ENCODE results near the gene ESR2. TPM values are rescaled to one million over a fixed set of nuclear protein-coding genes. Genes with fewer than 3 reads are reported as not detected.
"Not testable (repeated sequence)": the region's sequence is repeated elsewhere in the genome, so short reads cannot be mapped to it uniquely, and the experiment has no call there.

ESR2 gene
- total RNA-seq, 4 donors from 2014 or later, result 0.59 to 2.4 (median 1.5) TPM

DNA sequence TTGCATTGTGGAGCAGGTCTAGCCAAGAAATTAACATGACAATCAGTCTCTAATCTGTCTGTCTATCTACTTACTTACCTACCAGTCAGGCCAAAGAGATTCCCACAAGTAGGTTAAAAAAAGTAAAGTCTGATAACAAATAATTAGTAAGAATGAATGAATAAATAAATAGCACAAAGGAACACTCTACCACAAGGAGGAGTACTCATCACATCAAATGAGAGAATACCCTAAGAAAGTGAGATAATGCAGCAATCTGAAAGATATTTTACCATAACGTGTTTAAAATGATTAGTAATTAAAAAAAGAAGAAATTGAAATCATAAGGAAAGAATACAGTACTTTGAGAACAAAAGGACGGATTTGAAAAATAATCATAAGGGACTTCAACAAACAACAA is 254.1 kb downstream of the ESR2 start:
- Histone ChIP-seq H3K27ac (no peak overlapping the region), H3K4me1 (no peaks in the 10 kb centered on the region), H3K27me3 (no peaks in the 10 kb centered on the region), H3K9me3 (peaks cover 0 to 8% (median 0%) of the 10 kb centered on the region in 4 donors), H3K36me3 (peaks cover 0 to 28% (median 0%) of the 10 kb centered on the region in 3 donors), H3K4me3 (no peak overlapping the region)
- 86 to 90% methylated on average over 2 of the region's 2 CpGs for whole genome bisulfite sequencing, 2 donors
- TF ChIP-seq EP300 (IDR thresholded peaks at IDR 0.05), result no peak
- TF ChIP-seq, protein P1, sequence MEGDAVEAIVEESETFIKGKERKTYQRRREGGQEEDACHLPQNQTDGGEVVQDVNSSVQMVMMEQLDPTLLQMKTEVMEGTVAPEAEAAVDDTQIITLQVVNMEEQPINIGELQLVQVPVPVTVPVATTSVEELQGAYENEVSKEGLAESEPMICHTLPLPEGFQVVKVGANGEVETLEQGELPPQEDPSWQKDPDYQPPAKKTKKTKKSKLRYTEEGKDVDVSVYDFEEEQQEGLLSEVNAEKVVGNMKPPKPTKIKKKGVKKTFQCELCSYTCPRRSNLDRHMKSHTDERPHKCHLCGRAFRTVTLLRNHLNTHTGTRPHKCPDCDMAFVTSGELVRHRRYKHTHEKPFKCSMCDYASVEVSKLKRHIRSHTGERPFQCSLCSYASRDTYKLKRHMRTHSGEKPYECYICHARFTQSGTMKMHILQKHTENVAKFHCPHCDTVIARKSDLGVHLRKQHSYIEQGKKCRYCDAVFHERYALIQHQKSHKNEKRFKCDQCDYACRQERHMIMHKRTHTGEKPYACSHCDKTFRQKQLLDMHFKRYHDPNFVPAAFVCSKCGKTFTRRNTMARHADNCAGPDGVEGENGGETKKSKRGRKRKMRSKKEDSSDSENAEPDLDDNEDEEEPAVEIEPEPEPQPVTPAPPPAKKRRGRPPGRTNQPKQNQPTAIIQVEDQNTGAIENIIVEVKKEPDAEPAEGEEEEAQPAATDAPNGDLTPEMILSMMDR (IDR thresholded peaks at IDR 0.05), result no peak
- TF ChIP-seq POLR2A (IDR thresholded peaks at IDR 0.05), result no peak
- no peak for DNase-seq (ENCODE audit: low spot score in 2 of 2)

DNA sequence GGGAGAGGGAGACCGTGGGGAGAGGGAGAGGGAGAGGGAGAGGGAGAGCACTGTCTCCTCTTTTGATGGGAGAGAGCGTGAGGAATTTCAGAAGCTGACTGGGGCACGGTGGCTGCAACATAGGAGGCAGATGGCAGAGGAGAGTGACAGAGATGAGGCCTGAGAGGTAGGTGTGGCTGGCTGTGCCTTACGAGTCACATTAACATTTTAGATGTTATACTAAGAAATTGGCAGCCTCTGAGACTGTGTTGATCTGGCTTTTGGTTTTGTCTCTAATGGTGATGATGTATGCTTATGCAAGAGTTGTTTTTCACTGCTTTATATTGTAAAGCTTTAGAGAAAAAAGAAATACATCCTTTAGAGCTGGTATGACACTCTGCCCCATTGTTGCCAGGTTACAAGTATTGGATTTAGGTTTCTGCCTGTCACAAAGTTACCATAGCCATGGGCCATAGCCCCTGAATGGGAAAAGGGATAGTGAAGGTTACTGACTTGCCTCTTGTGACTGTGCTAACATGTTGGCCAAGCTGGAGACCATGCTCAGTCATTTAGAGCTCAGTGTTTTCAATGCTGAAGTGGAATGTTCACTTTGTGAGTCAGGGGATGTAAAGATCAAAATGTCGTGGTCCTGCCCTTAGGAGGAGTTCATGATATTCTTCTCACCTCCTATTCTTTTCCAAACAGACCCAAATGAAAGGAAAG is 255.2 kb downstream of the ESR2 start:
- 93 to 95% methylated on average over 5 of the region's 5 CpGs for WGBS, 2 donors
- peaks cover 0 to 8% (median 0%) of the 10 kb centered on the region in 4 donors for H3K9me3 ChIP-seq
- no peaks in the 10 kb centered on the region for H3K27me3 ChIP-seq
- no peaks in the 10 kb centered on the region for H3K4me1 ChIP-seq
- H3K4me3 ChIP-seq, result no peak overlapping the region
- TF ChIP-seq EP300 (IDR thresholded peaks at IDR 0.05) (no peak), POLR2A (IDR thresholded peaks at IDR 0.05) (no peak)
- TF ChIP-seq, protein P1 (IDR thresholded peaks at IDR 0.05), result no peak
- H3K36me3 ChIP-seq, result peaks cover 0 to 26% (median 0%) of the 10 kb centered on the region in 3 donors
- H3K27ac ChIP-seq, result no peak overlapping the region
- DNase-seq (ENCODE audit: low spot score in 2 of 2), result no peak

DNA sequence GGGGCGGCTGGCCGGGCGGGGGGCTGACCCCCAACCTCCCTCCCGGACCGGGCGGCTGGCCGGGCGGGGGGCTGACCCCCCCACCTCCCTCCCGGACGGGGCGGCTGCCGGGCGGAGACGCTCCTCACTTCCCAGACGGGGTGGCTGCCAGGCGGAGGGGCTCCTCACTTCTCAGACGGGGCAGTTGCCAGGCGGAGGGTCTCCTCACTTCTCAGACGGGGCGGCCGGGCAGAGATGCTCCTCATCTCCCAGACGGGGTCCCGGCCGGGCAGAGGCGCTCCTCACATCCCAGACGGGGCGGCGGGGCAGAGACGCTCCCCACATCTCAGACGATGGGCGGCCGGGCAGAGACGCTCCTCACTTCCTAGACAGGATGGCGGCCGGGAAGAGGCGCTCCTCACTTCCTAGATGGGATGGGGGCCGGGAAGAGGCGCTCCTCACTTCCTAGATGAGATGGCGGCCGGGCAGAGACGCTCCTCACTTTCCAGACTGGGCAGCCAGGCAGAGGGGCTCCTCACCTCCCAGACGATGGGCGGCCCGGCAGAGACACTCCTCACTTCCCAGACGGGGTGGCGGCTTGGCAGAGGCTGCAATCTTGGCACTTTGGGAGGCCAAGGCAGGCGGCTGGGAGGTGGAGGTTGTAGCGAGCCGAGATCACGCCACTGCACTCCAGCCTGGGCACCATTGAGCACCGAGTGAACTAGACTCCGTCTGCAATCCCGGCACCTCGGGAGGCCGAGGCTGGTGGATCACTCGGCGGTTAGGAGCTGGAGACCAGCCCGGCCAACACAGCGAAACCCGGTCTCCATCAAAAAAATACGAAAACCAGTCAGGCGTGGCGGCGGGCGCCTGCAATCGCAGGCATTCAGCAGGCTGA is 256.1 kb downstream of the ESR2 start:
- not testable (repeated sequence) for DNase-seq (ENCODE audit: low spot score in 2 of 2); H3K27me3 ChIP-seq; H3K9me3 ChIP-seq; H3K27ac ChIP-seq; H3K4me3 ChIP-seq; H3K4me1 ChIP-seq
- WGBS, 2 donors, result 95 to 97% methylated on average over 50 to 51 of the region's 66 CpGs
- H3K36me3 ChIP-seq, result peaks cover 0 to 17% (median 0%) of the 10 kb centered on the region in 3 donors

DNA sequence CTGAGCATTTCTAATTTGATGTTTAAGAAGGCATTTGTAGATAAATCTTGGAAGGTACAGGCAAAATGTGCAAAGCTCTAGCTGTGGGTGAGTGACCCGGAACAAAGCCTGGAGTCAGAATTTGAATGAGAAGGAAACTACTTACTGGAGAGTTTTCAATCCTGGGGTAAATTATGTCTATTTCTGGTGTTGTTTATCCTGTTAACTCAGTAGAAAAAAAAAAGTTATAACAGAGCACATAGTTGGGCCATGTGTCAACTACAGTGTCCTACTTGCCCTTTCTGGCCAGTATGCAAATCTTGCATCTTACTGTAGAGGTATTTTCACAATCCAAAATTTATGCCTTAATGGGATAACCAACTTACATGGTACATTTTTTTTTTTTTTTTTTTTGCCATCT is 259.0 kb downstream of the ESR2 start:
- no peaks in the 10 kb centered on the region for H3K9me3 ChIP-seq
- 63 to 71% methylated on average over 1 of the region's 1 CpG for WGBS, 2 donors
- H3K27me3 ChIP-seq, result no peaks in the 10 kb centered on the region
- no peak overlapping the region for H3K4me3 ChIP-seq
- TF ChIP-seq, protein P1 (IDR thresholded peaks at IDR 0.05), result no peak
- TF ChIP-seq POLR2A (IDR thresholded peaks at IDR 0.05), result no peak
- no peaks in the 10 kb centered on the region for H3K4me1 ChIP-seq
- H3K27ac ChIP-seq, result no peak overlapping the region
- H3K36me3 ChIP-seq, result peaks cover 0 to 33% (median 0%) of the 10 kb centered on the region in 3 donors
- DNase-seq (ENCODE audit: low spot score in 2 of 2), result no peak

Small RNAs within 50 kb of the gene (small RNA-seq; reads per million reads assigned to genes)
- gene MIR548H1, result not detected

Other genes starting within 250 kb of the ESR2 start
- gene MTHFD1, start 94.0 kb upstream of the ESR2 start, total RNA-seq, result 10 to 100 TPM; 52.0 to 59.4 (median 56.7) TPM
- under 1 TPM; 0.22 to 0.90 (median 0.50) TPM for gene AKAP5, start 171.1 kb upstream of the ESR2 start, total RNA-seq
- 10 to 100 TPM; 14.9 to 26.4 (median 16.6) TPM for gene ZBTB25, start 209.5 kb upstream of the ESR2 start, total RNA-seq
- 10 to 100 TPM; 46.5 to 66.9 (median 55.9) TPM for gene ZBTB1, start 210.4 kb upstream of the ESR2 start, total RNA-seq
- 100 to 1,000 TPM in 2 of 4 donors, 10 to 100 TPM in 2; 79.3 to 111 (median 98.9) TPM for gene HSPA2, start 246.4 kb upstream of the ESR2 start, total RNA-seq